ENCODE results near the gene PDE3B.
A peak's percentile ranks its signal among the peaks of the same experiment; 100 is the strongest.
"Not testable (repeated sequence)": the region's sequence is repeated elsewhere in the genome, so short reads cannot be mapped to it uniquely, and the experiment has no call there.

Gene PDE3B

GRCh38 chr11:14643697-14644225, at the start of gene PDE3B:
Gene PDE3B (plus strand): TSS chr11:14643804. CDS start chr11:14644076, 272 bp downstream.
- peak within 1 kb of the TSS; percentile 69 for H3K4me3 ChIP-seq (ENCODE audit: low read depth, low read length)
- TF ChIP-seq CTCF (IDR thresholded peaks at IDR 0.05; ENCODE audit: low read depth, low read length, missing control alignments): no peak
- DNase-seq (ENCODE audit: low read depth): no peak

GRCh38 chr11:14595261-14595660, 48.3 kb upstream of the PDE3B start:
- H3K4me3 ChIP-seq (ENCODE audit: low read depth, low read length); DNase-seq (ENCODE audit: low read depth): not testable (repeated sequence)

- no peak for DNase-seq (ENCODE audit: low read depth)
- no peak overlapping the region for H3K4me3 ChIP-seq (ENCODE audit: low read depth, low read length)
- no peak for TF ChIP-seq CTCF (IDR thresholded peaks at IDR 0.05; ENCODE audit: low read depth, low read length, missing control alignments)
These were observed 35.9 kb upstream of the PDE3B start for GRCh38 chr11:14607713-14608112.

GRCh38 chr11:14609902-14610301, 33.7 kb upstream of the PDE3B start:
- no peak for DNase-seq (ENCODE audit: low read depth)
- H3K4me3 ChIP-seq (ENCODE audit: low read depth, low read length): no peak overlapping the region
- no peak for TF ChIP-seq CTCF (IDR thresholded peaks at IDR 0.05; ENCODE audit: low read depth, low read length, missing control alignments)

GRCh38 chr11:14611939-14612338, 31.7 kb upstream of the PDE3B start:
- no peak for DNase-seq (ENCODE audit: low read depth)

GRCh38 chr11:14612694-14613093, 30.9 kb upstream of the PDE3B start:
- no peak for TF ChIP-seq CTCF (IDR thresholded peaks at IDR 0.05; ENCODE audit: low read depth, low read length, missing control alignments)
- no peak for DNase-seq (ENCODE audit: low read depth)
- no peak overlapping the region for H3K4me3 ChIP-seq (ENCODE audit: low read depth, low read length)

More at GRCh38 chr11:14611939-14612338, 31.7 kb upstream of the PDE3B start:
- no peak overlapping the region for H3K4me3 ChIP-seq (ENCODE audit: low read depth, low read length)
- TF ChIP-seq CTCF (IDR thresholded peaks at IDR 0.05; ENCODE audit: low read depth, low read length, missing control alignments): no peak

- TF ChIP-seq CTCF (IDR thresholded peaks at IDR 0.05; ENCODE audit: low read depth, low read length, missing control alignments): no peak
- H3K4me3 ChIP-seq (ENCODE audit: low read depth, low read length): no peak overlapping the region
- DNase-seq (ENCODE audit: low read depth): no peak
These were observed 29.4 kb upstream of the PDE3B start for GRCh38 chr11:14614091-14614622.
